C4-2B (cell line): ENCODE results near the gene ZDHHC20.

Experiments used
- H3K27ac ChIP-seq: fragments of 450-650 bp; 2 replicates; pipeline ENCODE4 v1.5.1; 2017
- CTCF ChIP-seq: fragments of 450-650 bp; conservative IDR thresholded peaks from 2 replicates; pipeline ENCODE4 v1.5.1; 2017; ENCODE audit warnings: mild to moderate bottlenecking
- ZFX ChIP-seq: fragments of 450-650 bp; IDR thresholded peaks from 2 replicates; pipeline ENCODE4 v1.6.1; 2017

Gene ZDHHC20

GRCh38 chr13:21336609-21337349 lies 122.3 kb downstream of the ZDHHC20 start:
- no peak overlapping the region for H3K27ac ChIP-seq
- TF ChIP-seq ZFX (no peak), CTCF (no peak)

- TF ChIP-seq ZFX, result no peak
- TF ChIP-seq CTCF, result no peak
Observed at GRCh38 chr13:21333186-21333585, 125.9 kb downstream of the ZDHHC20 start.

GRCh38 chr13:21330126-21330861 lies 128.8 kb downstream of the ZDHHC20 start:
- TF ChIP-seq ZFX (no peak), CTCF (no peak)
- no peak overlapping the region for H3K27ac ChIP-seq

More at GRCh38 chr13:21333186-21333585, 125.9 kb downstream of the ZDHHC20 start:
- no peak overlapping the region for H3K27ac ChIP-seq

GRCh38 chr13:21328836-21329477 lies 130.1 kb downstream of the ZDHHC20 start:
- TF ChIP-seq CTCF (no peak), ZFX (no peak)
- no peak overlapping the region for H3K27ac ChIP-seq

GRCh38 chr13:21328201-21328600 lies 130.9 kb downstream of the ZDHHC20 start:
- TF ChIP-seq ZFX (no peak), CTCF (no peak)
- no peak overlapping the region for H3K27ac ChIP-seq

GRCh38 chr13:21326155-21327031 lies 132.7 kb downstream of the ZDHHC20 start:
- H3K27ac ChIP-seq, result no peak overlapping the region
- no peak for TF ChIP-seq ZFX
- TF ChIP-seq CTCF, result no peak
